Measurements from ENCODE around the gene MACO1.

The MACO1 gene

GRCh38 chr1:25505656-25506385 is 75.1 kb downstream of the MACO1 start:
- TF ChIP-seq NFIC (IDR thresholded peaks at IDR 0.05) = no peak
- no peak for TF ChIP-seq FOXM1 (IDR thresholded peaks at IDR 0.05; ENCODE audit: borderline replicate concordance, low read depth)
- no peak for TF ChIP-seq ZBTB7A (IDR thresholded peaks at IDR 0.05; ENCODE audit: low read depth)
- TF ChIP-seq REST (IDR thresholded peaks at IDR 0.05; ENCODE audit: low read depth) = no peak
- no peak for TF ChIP-seq USF1 (IDR thresholded peaks at IDR 0.05)
- no peak for TF ChIP-seq CREB1 (IDR thresholded peaks at IDR 0.05; ENCODE audit: low read depth)
- no peak for TF ChIP-seq EGR1 (IDR thresholded peaks at IDR 0.05)
- TF ChIP-seq TCF12 (IDR thresholded peaks at IDR 0.05; ENCODE audit: low read depth) = no peak
- no peak for TF ChIP-seq CEBPB (IDR thresholded peaks at IDR 0.05)
- TF ChIP-seq EP300 (IDR thresholded peaks at IDR 0.05; ENCODE audit: borderline replicate concordance) = no peak
- TF ChIP-seq MAX (IDR thresholded peaks at IDR 0.05) = no peak
- TF ChIP-seq YY1 (IDR thresholded peaks at IDR 0.05; ENCODE audit: low read depth) = no peak
- TF ChIP-seq TEAD4 (IDR thresholded peaks at IDR 0.05) = no peak
- no peak for TF ChIP-seq RAD21 (IDR thresholded peaks at IDR 0.05; ENCODE audit: low read depth)

- TF ChIP-seq MAX (IDR thresholded peaks at IDR 0.05) (no peak), TCF12 (IDR thresholded peaks at IDR 0.05; ENCODE audit: low read depth) (no peak), EP300 (IDR thresholded peaks at IDR 0.05; ENCODE audit: borderline replicate concordance) (no peak), ZBTB7A (IDR thresholded peaks at IDR 0.05; ENCODE audit: low read depth) (no peak), USF1 (IDR thresholded peaks at IDR 0.05) (no peak), FOXM1 (IDR thresholded peaks at IDR 0.05; ENCODE audit: borderline replicate concordance, low read depth) (no peak), TAF1 (IDR thresholded peaks at IDR 0.05; ENCODE audit: low read depth) (no peak), TEAD4 (IDR thresholded peaks at IDR 0.05) (no peak), YY1 (IDR thresholded peaks at IDR 0.05; ENCODE audit: low read depth) (no peak), EGR1 (IDR thresholded peaks at IDR 0.05) (no peak), CEBPB (IDR thresholded peaks at IDR 0.05) (no peak), NFIC (IDR thresholded peaks at IDR 0.05) (no peak), REST (IDR thresholded peaks at IDR 0.05; ENCODE audit: low read depth) (no peak), RAD21 (IDR thresholded peaks at IDR 0.05; ENCODE audit: low read depth) (no peak)
Measured at GRCh38 chr1:25513666-25514065, 83.0 kb downstream of the MACO1 start.

GRCh38 chr1:25515033-25515432 is 84.3 kb downstream of the MACO1 start:
- TF ChIP-seq CEBPB (IDR thresholded peaks at IDR 0.05) = no peak
- no peak for TF ChIP-seq NFIC (IDR thresholded peaks at IDR 0.05)
- no peak for TF ChIP-seq EGR1 (IDR thresholded peaks at IDR 0.05)
- no peak for TF ChIP-seq EP300 (IDR thresholded peaks at IDR 0.05; ENCODE audit: borderline replicate concordance)
- TF ChIP-seq REST (IDR thresholded peaks at IDR 0.05; ENCODE audit: low read depth) = no peak
- no peak for TF ChIP-seq CREB1 (IDR thresholded peaks at IDR 0.05; ENCODE audit: low read depth)
- no peak for TF ChIP-seq TCF12 (IDR thresholded peaks at IDR 0.05; ENCODE audit: low read depth)
- TF ChIP-seq ZBTB7A (IDR thresholded peaks at IDR 0.05; ENCODE audit: low read depth) = no peak
- TF ChIP-seq TEAD4 (IDR thresholded peaks at IDR 0.05) = no peak
- no peak for TF ChIP-seq USF1 (IDR thresholded peaks at IDR 0.05)
- TF ChIP-seq FOXM1 (IDR thresholded peaks at IDR 0.05; ENCODE audit: borderline replicate concordance, low read depth) = no peak
- no peak for TF ChIP-seq YY1 (IDR thresholded peaks at IDR 0.05; ENCODE audit: low read depth)
- TF ChIP-seq TAF1 (IDR thresholded peaks at IDR 0.05; ENCODE audit: low read depth) = no peak
- TF ChIP-seq RAD21 (IDR thresholded peaks at IDR 0.05; ENCODE audit: low read depth) = no peak
- TF ChIP-seq MAX (IDR thresholded peaks at IDR 0.05) = no peak
